ENCODE measurements around the gene HEPN1. TPM values are rescaled to one million over a fixed set of nuclear protein-coding genes. Genes with fewer than 3 reads are reported as not detected.

The HEPN1 gene
- total and polyA plus RNA-seq, 2 donors (not counting 3 experiments of a cell fraction or from before 2014, with no cell fraction given): not detected

DNA sequence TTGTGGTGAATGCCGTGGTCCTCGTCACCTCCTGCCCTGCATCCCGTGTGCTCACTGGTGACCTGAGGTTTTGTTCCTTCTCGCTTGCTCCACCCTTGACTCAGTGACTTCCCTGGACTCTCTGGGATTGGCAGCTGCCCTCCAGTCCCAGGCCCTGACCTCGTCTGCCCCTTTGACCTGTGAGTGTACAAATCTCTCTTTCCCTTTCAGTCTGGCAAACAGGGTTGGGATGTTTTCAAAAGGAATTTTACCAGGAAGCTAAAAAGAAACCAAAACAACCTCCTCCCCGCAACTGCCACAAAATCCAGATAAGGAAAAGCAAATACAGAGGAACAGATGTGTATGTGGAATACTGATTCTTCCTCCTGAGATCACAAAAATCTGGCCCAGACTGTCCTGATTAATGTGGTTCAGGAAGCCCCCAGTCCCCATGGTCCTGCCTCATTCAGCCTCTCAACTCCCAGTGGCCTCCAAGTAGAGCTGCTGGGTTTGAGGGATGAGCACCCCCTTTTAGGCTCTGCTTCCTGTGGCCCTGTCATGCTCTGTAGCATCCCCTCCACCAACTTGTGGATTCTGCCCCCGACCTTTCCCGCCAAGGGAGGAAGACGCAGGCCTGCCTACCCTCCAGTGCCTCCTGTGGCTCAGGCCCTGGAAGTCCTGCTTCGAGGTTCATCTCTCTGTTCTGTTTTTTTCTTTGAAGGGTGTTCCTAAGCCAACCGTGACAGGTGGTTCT, 36.5 kb upstream of the HEPN1 start:
- Histone ChIP-seq H3K4me3 (replicated peaks in 1 of 3; ENCODE audit: insufficient read depth in 1 of 3, low read depth in 1 of 3, low read length in 3 of 3) (no peak overlapping the region), H3K9me3 (replicated peaks; ENCODE audit: control insufficient read depth, insufficient read depth, low read length) (no peaks in the 10 kb centered on the region), H3K27ac (ENCODE audit: insufficient read depth, low read depth, low read length) (peak overlapping the region; percentile 33), H3K9ac (replicated peaks; ENCODE audit: extremely low read depth, insufficient read depth, low read length) (no peak overlapping the region), H3K4me2 (ENCODE audit: insufficient read depth, low read length) (peak overlapping the region; percentile 2), H3K79me2 (ENCODE audit: control insufficient read depth, insufficient read depth, low read length) (peaks cover 3% of the 10 kb centered on the region), H3K36me3 (ENCODE audit: control insufficient read depth in 2 of 2, extremely low read depth in 1 of 2, insufficient read depth in 2 of 2, low read length in 2 of 2) (peaks cover 24 to 29% of the 10 kb centered on the region in 2 experiments), H2AFZ (ENCODE audit: low read depth, low read length) (no peak overlapping the region), H3K4me1 (ENCODE audit: control insufficient read depth, extremely low read depth, insufficient read depth, low read length) (peaks cover 59% of the 10 kb centered on the region), H3K27me3 (ENCODE audit: control insufficient read depth in 2 of 2, insufficient read depth in 2 of 2, low read length in 2 of 2) (no peaks in the 10 kb centered on the region), H4K20me1 (replicated peaks; ENCODE audit: control insufficient read depth, extremely low read depth, insufficient read depth, low read length) (no peaks in the 10 kb centered on the region), H3K9me1 (replicated peaks; ENCODE audit: control insufficient read depth, extremely low read depth, insufficient read depth, low read length) (no peaks in the 10 kb centered on the region)
- no TSS peak for BruUV-seq (replicated peaks)
- ChIA-PET CTCF (interaction anchor here (0.7 to 3.5 kb wide), 7 partner anchors 9 to 260 kb away, joined by 3 to 14 read pairs (median 7); partner anchors contain the start of gene ROBO4), POLR2A (interaction anchor here (0.5 to 4.5 kb wide), 7 partner anchors 9 to 699 kb away, joined by 3 to 39 read pairs (median 5); partner anchors contain the start of genes CCDC15 and ROBO4)
- TF ChIP-seq MYC (IDR thresholded peaks at IDR 0.05; ENCODE audit: low read depth, low read length): no peak
- peak; percentile 80 for TF ChIP-seq POLR2AphosphoS5 (IDR thresholded peaks at IDR 0.05; ENCODE audit: insufficient read depth, low read depth, low read length)
- no peak for TF ChIP-seq FOS (IDR thresholded peaks at IDR 0.05; ENCODE audit: borderline replicate concordance, insufficient read depth, low read length)
- no peak for TF ChIP-seq MAX (IDR thresholded peaks at IDR 0.05; ENCODE audit: insufficient read depth, insufficient read length)
- peak; percentile 87 for TF ChIP-seq POLR2A (IDR thresholded peaks at IDR 0.05; ENCODE audit: low read depth, low read length)
- peak; percentile 49 for TF ChIP-seq GATA2 (IDR thresholded peaks at IDR 0.05; ENCODE audit: insufficient read depth, insufficient read length, low read depth, low read length)
- no peak for TF ChIP-seq EZH2 (IDR thresholded peaks at IDR 0.05; ENCODE audit: borderline replicate concordance, low read depth, low read length, severe bottlenecking)
- TF ChIP-seq CTCF (IDR thresholded peaks at IDR 0.05; ENCODE audit: extremely low read depth in 1 of 2, insufficient read depth in 1 of 2, low read depth in 1 of 2, low read length in 2 of 2): peak in 1 of 2 donors; percentile 24
- TF ChIP-seq JUN (IDR thresholded peaks at IDR 0.05; ENCODE audit: borderline replicate concordance, insufficient read depth, insufficient read length, low read depth): no peak
- dilution Hi-C loops (cut with MboI; ENCODE audit: extremely low pct_ligation_motif_present, low sequenced_read_pairs): no loop called here
- intact Hi-C loops (cut with micrococcal nuclease): loop anchor here (1.0 kb wide), 2 partner anchors 16 to 71 kb away; no protein-coding TSS in a partner anchor
- FAIRE-seq (peak; percentile 90), DNase-seq (ENCODE audit: low read depth, low spot score) (peak; percentile 74)

Measured in endothelial cell of umbilical vein (primary cell).